Loucy (cell line): Measurements from ENCODE around the gene TK1.
A peak's percentile ranks its signal among the peaks of the same experiment; 100 is the strongest.

Experiments used
- H2AFZ ChIP-seq: fragments of 200-600 bp; sonication (generic); 2 replicates; pipeline ENCODE4 v1.6.0; 2016; ENCODE audit warnings: antibody characterized with exemption, mild to moderate bottlenecking, low read length, moderate library complexity
- H3F3A ChIP-seq: fragments of 200-600 bp; 2 replicates; pipeline ENCODE4 v1.6.0; 2016; ENCODE audit warnings: antibody characterized with exemption, low read depth, mild to moderate bottlenecking
- H3K27me3 ChIP-seq: fragments of 200-600 bp; sonication (generic); 2 replicates; pipeline ENCODE4 v1.6.1; 2014; ENCODE audit warnings: low read length, mild to moderate bottlenecking; ENCODE audit not compliant: insufficient read depth, poor library complexity, severe bottlenecking
- H3K36me3 ChIP-seq: fragments of 200-600 bp; sonication (generic); 2 replicates; pipeline ENCODE4 v1.6.1; 2016; ENCODE audit warnings: low read length; ENCODE audit not compliant: insufficient read depth
- H3K4me1 ChIP-seq: fragments of 200-600 bp; sonication (generic); 2 replicates; pipeline ENCODE4 v1.5.1; 2014; ENCODE audit warnings: low read length, mild to moderate bottlenecking; ENCODE audit not compliant: insufficient read depth, poor library complexity, severe bottlenecking
- H3K4me2 ChIP-seq: fragments of 200-600 bp; sonication (generic); 2 replicates; pipeline ENCODE4 v1.6.0; 2014; ENCODE audit warnings: antibody characterized with exemption, low read length, low read depth, mild to moderate bottlenecking; ENCODE audit not compliant: poor library complexity, severe bottlenecking
- H3K4me3 ChIP-seq: fragments of 200-600 bp; sonication (generic); 2 replicates; pipeline ENCODE4 v1.5.1; 2014; ENCODE audit warnings: low read length, mild to moderate bottlenecking, mixed read lengths; ENCODE audit not compliant: poor library complexity, severe bottlenecking
- H3K79me2 ChIP-seq: fragments of 200-600 bp; sonication (generic); 2 replicates; pipeline ENCODE4 v1.6.1; 2014; ENCODE audit warnings: low read length; ENCODE audit not compliant: insufficient read depth
- H3K9ac ChIP-seq: fragments of 200-600 bp; sonication (generic); 2 replicates; pipeline ENCODE4 v1.6.0; 2014; ENCODE audit warnings: mild to moderate bottlenecking, low read depth, low read length, moderate library complexity; ENCODE audit not compliant: poor library complexity, severe bottlenecking
- H3K9me2 ChIP-seq: fragments of 200-600 bp; sonication (generic); replicated peaks from 2 replicates; pipeline ENCODE4 v1.6.1; 2016; ENCODE audit warnings: low read depth, low read length, mixed read lengths
- H3K9me3 ChIP-seq: fragments of 200-600 bp; sonication (generic); 2 replicates; pipeline ENCODE4 v1.6.1; 2014; ENCODE audit warnings: mild to moderate bottlenecking, antibody characterized with exemption, low read length, low read depth; ENCODE audit not compliant: insufficient read depth
- H4K20me1 ChIP-seq: fragments of 200-600 bp; sonication (generic); 2 replicates; pipeline ENCODE4 v1.6.0; 2014; ENCODE audit warnings: antibody characterized with exemption, low read length, mild to moderate bottlenecking; ENCODE audit not compliant: insufficient read depth, poor library complexity, severe bottlenecking
- EZH2phosphoT487 ChIP-seq: fragments of 200-600 bp; IDR thresholded peaks from 2 replicates; pipeline ENCODE4 v1.6.1; 2018; ENCODE audit warnings: antibody characterized with exemption, mild to moderate bottlenecking, moderate library complexity, borderline replicate concordance
- TF ChIP-seq, protein P1 (sequence below): fragments of 200-600 bp; sonication (generic); conservative IDR thresholded peaks from 2 replicates; pipeline ENCODE4 v1.5.1; 2014; ENCODE audit warnings: mild to moderate bottlenecking, antibody characterized with exemption, low read length

The TK1 gene

GRCh38 chr17:78133179-78133951 lies 53.5 kb downstream of the TK1 start:
- peaks cover 36% of the 10 kb centered on the region for H3K4me1 ChIP-seq
- peaks cover 58% of the 10 kb centered on the region for H4K20me1 ChIP-seq
- no peaks in the 10 kb centered on the region for H3K9me3 ChIP-seq
- H3F3A ChIP-seq: peaks cover 13% of the 10 kb centered on the region; the same call in 1 of the 2 replicates
- H3K36me3 ChIP-seq: peaks cover 36% of the 10 kb centered on the region; the same call in 1 of the 2 replicates
- H3K27me3 ChIP-seq: peaks cover 8% of the 10 kb centered on the region
- H3K4me3 ChIP-seq: peak overlapping the region; percentile 91
- peaks cover 73% of the 10 kb centered on the region for H3K79me2 ChIP-seq
- TF ChIP-seq, protein P1, sequence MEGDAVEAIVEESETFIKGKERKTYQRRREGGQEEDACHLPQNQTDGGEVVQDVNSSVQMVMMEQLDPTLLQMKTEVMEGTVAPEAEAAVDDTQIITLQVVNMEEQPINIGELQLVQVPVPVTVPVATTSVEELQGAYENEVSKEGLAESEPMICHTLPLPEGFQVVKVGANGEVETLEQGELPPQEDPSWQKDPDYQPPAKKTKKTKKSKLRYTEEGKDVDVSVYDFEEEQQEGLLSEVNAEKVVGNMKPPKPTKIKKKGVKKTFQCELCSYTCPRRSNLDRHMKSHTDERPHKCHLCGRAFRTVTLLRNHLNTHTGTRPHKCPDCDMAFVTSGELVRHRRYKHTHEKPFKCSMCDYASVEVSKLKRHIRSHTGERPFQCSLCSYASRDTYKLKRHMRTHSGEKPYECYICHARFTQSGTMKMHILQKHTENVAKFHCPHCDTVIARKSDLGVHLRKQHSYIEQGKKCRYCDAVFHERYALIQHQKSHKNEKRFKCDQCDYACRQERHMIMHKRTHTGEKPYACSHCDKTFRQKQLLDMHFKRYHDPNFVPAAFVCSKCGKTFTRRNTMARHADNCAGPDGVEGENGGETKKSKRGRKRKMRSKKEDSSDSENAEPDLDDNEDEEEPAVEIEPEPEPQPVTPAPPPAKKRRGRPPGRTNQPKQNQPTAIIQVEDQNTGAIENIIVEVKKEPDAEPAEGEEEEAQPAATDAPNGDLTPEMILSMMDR: no peak
- no peak for TF ChIP-seq EZH2phosphoT487
- no peaks in the 10 kb centered on the region for H3K9me2 ChIP-seq
- H3K9ac ChIP-seq: peak overlapping the region; percentile 99
- H3K4me2 ChIP-seq: peak overlapping the region; percentile 81
- no peak overlapping the region for H2AFZ ChIP-seq

DNA sequence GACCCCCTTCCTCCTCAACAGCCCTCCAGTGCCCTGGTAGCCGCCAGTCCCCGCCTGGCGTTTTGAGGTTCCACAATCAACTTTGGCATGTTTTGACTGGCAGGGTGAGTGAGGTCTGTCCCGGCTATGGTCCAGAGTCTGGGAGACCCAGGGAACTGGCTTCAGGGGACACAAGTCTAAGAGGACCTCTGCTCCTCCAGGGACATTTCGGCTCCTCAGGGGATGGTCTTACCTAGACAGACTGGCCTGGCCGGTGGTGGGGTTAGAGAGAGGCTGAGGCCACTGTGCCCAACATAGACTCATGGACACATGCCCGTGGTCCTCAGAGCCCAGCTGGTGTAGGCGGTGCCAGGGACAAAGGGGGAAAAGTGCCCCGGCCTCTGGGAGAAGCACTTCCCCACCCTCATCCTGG lies 54.1 kb downstream of the TK1 start:
- peak overlapping the region; percentile 91 for H3K4me3 ChIP-seq
- H2AFZ ChIP-seq: no peak overlapping the region
- H3K9me2 ChIP-seq: no peaks in the 10 kb centered on the region
- peak overlapping the region; percentile 99 for H3K9ac ChIP-seq
- H3K4me2 ChIP-seq: peak overlapping the region; percentile 81
- peaks cover 13% of the 10 kb centered on the region; the same call in 1 of the 2 replicates for H3F3A ChIP-seq
- peaks cover 8% of the 10 kb centered on the region for H3K27me3 ChIP-seq
- H4K20me1 ChIP-seq: peaks cover 53% of the 10 kb centered on the region
- TF ChIP-seq EZH2phosphoT487: no peak
- TF ChIP-seq, protein P1: no peak
- peaks cover 36% of the 10 kb centered on the region; the same call in 1 of the 2 replicates for H3K36me3 ChIP-seq
- H3K4me1 ChIP-seq: peaks cover 38% of the 10 kb centered on the region
- no peaks in the 10 kb centered on the region for H3K9me3 ChIP-seq
- H3K79me2 ChIP-seq: peaks cover 79% of the 10 kb centered on the region

DNA sequence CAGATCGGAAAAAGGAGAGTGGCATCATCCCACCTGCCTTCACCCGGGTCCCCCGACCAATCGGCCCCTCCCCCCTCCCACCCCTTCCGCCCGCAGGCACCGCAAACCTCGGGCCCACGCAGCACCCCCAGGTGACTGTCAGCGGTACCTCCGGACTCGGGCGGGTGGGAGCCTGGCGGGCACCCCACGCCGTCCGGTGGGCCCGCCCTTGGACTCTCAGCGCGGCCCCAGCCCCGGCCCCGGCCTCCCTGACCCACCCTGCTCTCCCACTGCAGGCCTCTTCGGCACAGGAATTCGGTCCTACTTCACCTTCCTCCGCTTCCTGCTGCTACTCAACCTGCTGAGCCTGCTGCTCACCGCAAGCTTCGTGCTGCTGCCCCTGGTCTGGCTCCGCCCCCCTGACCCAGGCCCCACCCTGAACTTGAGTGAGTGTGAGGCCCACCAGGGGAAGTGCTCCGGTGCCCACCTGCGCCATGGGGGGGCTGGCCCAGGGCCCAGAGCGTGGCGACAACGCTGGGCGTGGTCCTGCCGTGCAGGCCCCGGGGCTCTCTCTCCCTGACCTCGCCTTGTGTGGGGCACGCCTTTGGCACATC lies 54.7 kb downstream of the TK1 start:
- Histone ChIP-seq H3K36me3 (peaks cover 36% of the 10 kb centered on the region; the same call in 1 of the 2 replicates), H3K4me3 (peak overlapping the region; percentile 91), H3K9me3 (no peaks in the 10 kb centered on the region), H3K4me1 (peaks cover 38% of the 10 kb centered on the region), H3K79me2 (peaks cover 85% of the 10 kb centered on the region), H4K20me1 (peaks cover 52% of the 10 kb centered on the region), H2AFZ (no peak overlapping the region), H3K4me2 (peak overlapping the region; percentile 81), H3K9me2 (no peaks in the 10 kb centered on the region), H3K27me3 (peaks cover 8% of the 10 kb centered on the region), H3K9ac (peak overlapping the region; percentile 99), H3F3A (peaks cover 13% of the 10 kb centered on the region; the same call in 1 of the 2 replicates)
- TF ChIP-seq, protein P1: no peak
- TF ChIP-seq EZH2phosphoT487: no peak
